Measurements from ENCODE around the gene FAM76B. TPM values are rescaled to one million over a fixed set of nuclear protein-coding genes. Genes with fewer than 3 reads are reported as not detected.

The FAM76B gene
- polyA plus RNA-seq, 3 donors, result 7.8 to 46.6 (median 8.2) TPM

- intact Hi-C loops (cut with micrococcal nuclease), result no loop called here
- H3K27me3 ChIP-seq (ENCODE audit: control insufficient read depth in 2 of 2, insufficient read depth in 2 of 2, low read length in 2 of 2), result no peaks in the 10 kb centered on the region
- H3K36me3 ChIP-seq (replicated peaks in 1 of 2; ENCODE audit: control insufficient read depth in 1 of 2, insufficient read depth in 2 of 2, low read length in 2 of 2), result no peaks in the 10 kb centered on the region
- no peak overlapping the region for H2AFZ ChIP-seq (ENCODE audit: insufficient read depth, low read depth, low read length, poor library complexity, severe bottlenecking)
- H3K4me2 ChIP-seq (replicated peaks; ENCODE audit: extremely low read depth, low read length, poor library complexity, severe bottlenecking), result no peak overlapping the region
- 75% methylated on average over 2 of the region's 3 CpGs for WGBS (ENCODE audit: insufficient coverage)
- no peaks in the 10 kb centered on the region for H4K20me1 ChIP-seq (ENCODE audit: insufficient read depth, low read length)
- no peaks in the 10 kb centered on the region for H3K79me2 ChIP-seq (ENCODE audit: insufficient read depth, low read length)
- peaks cover 0 to 3% (median 1%) of the 10 kb centered on the region in 7 donors for H3K9me3 Mint-ChIP-seq
- H3K4me3 ChIP-seq (replicated peaks in 1 of 3; ENCODE audit: low read depth in 2 of 3, low read length in 3 of 3), result no peak overlapping the region
- no peaks in the 10 kb centered on the region for H3K27me3 Mint-ChIP-seq (ENCODE audit: low read depth in 3 of 3)
- no peak for DNase-seq
- H3K9ac ChIP-seq (ENCODE audit: insufficient read depth, low read length, poor library complexity, severe bottlenecking), result no peak overlapping the region
- H3K27ac ChIP-seq (ENCODE audit: low read depth in 1 of 2, low read length in 2 of 2), result no peak overlapping the region
- no peak overlapping the region for H3K4me3 Mint-ChIP-seq
- TF ChIP-seq CTCF (IDR thresholded peaks at IDR 0.05), result no peak
- no peaks in the 10 kb centered on the region for H3K4me1 Mint-ChIP-seq
- no peak overlapping the region for H3K27ac Mint-ChIP-seq
- no peaks in the 10 kb centered on the region for H3K36me3 Mint-ChIP-seq
- no peaks in the 10 kb centered on the region for H3K4me1 ChIP-seq (ENCODE audit: control insufficient read depth in 1 of 2, insufficient read depth in 2 of 2, low read length in 2 of 2)
- no peaks in the 10 kb centered on the region for H3K9me3 ChIP-seq (replicated peaks in 1 of 2; ENCODE audit: control insufficient read depth in 1 of 2, insufficient read depth in 1 of 2, low read length in 2 of 2)
These were observed 66.1 kb downstream of the FAM76B start for GRCh38 chr11:95723361-95723942.

- Histone ChIP-seq H3K27me3 (ENCODE audit: control insufficient read depth in 2 of 2, insufficient read depth in 2 of 2, low read length in 2 of 2) (no peaks in the 10 kb centered on the region), H3K27ac (ENCODE audit: low read depth in 1 of 2, low read length in 2 of 2) (no peak overlapping the region), H3K36me3 (replicated peaks in 1 of 2; ENCODE audit: control insufficient read depth in 1 of 2, insufficient read depth in 2 of 2, low read length in 2 of 2) (no peaks in the 10 kb centered on the region), H3K4me3 (replicated peaks in 1 of 3; ENCODE audit: low read depth in 2 of 3, low read length in 3 of 3) (no peak overlapping the region), H3K4me1 (ENCODE audit: control insufficient read depth in 1 of 2, insufficient read depth in 2 of 2, low read length in 2 of 2) (no peaks in the 10 kb centered on the region), H3K9ac (ENCODE audit: insufficient read depth, low read length, poor library complexity, severe bottlenecking) (no peak overlapping the region), H3K79me2 (ENCODE audit: insufficient read depth, low read length) (no peaks in the 10 kb centered on the region), H4K20me1 (ENCODE audit: insufficient read depth, low read length) (no peaks in the 10 kb centered on the region), H3K4me2 (replicated peaks; ENCODE audit: extremely low read depth, low read length, poor library complexity, severe bottlenecking) (no peak overlapping the region), H3K9me3 (replicated peaks in 1 of 2; ENCODE audit: control insufficient read depth in 1 of 2, insufficient read depth in 1 of 2, low read length in 2 of 2) (peaks cover 0 to 3% of the 10 kb centered on the region in 2 donors), H2AFZ (ENCODE audit: insufficient read depth, low read depth, low read length, poor library complexity, severe bottlenecking) (no peak overlapping the region)
- intact Hi-C loops (cut with micrococcal nuclease), result no loop called here
- peaks cover 5% of the 10 kb centered on the region for H3K4me1 Mint-ChIP-seq
- no peak for DNase-seq
- H3K9me3 Mint-ChIP-seq, result peaks cover 0 to 5% (median 4%) of the 10 kb centered on the region in 7 donors
- no CpG with 5 or more reads among the region's 3 CpGs for WGBS (ENCODE audit: insufficient coverage)
- H3K27me3 Mint-ChIP-seq (ENCODE audit: low read depth in 3 of 3), result peaks cover 0 to 2% (median 0%) of the 10 kb centered on the region in 3 donors
- H3K4me3 Mint-ChIP-seq, result no peak overlapping the region
- no peak for TF ChIP-seq CTCF (IDR thresholded peaks at IDR 0.05)
- H3K36me3 Mint-ChIP-seq, result no peaks in the 10 kb centered on the region
- no peak overlapping the region for H3K27ac Mint-ChIP-seq
These were observed 69.4 kb downstream of the FAM76B start for GRCh38 chr11:95720195-95720594.

Other genes starting within 250 kb of the FAM76B start
- 10 to 100 TPM; 13.1 to 24.9 (median 14.9) TPM for gene CEP57, start 716 bp upstream of the FAM76B start, polyA plus RNA-seq
- gene MTMR2, start 134.3 kb upstream of the FAM76B start, polyA plus RNA-seq, result 1 to 10 TPM; 1.9 to 5.1 (median 2.6) TPM